ENCODE measurements around the gene USP40. TPM values are rescaled to one million over a fixed set of nuclear protein-coding genes. Genes with fewer than 3 reads are reported as not detected.

USP40 gene
- total and polyA plus RNA-seq, 2 experiments from 2014 or later = 5.7 to 11.7 TPM

- Mint-ChIP-seq H3K9me3 (no peaks in the 10 kb centered on the region), H3K36me3 (ENCODE audit: low read depth) (peaks cover 6% of the 10 kb centered on the region), H3K27me3 (ENCODE audit: insufficient read depth, low read depth, poor library complexity) (no peaks in the 10 kb centered on the region), H3K27ac (no peak overlapping the region), H3K4me1 (peaks cover 8% of the 10 kb centered on the region; the same call in 2 of the 3 replicates), H3K4me3 (no peak overlapping the region)
- H2AFZ ChIP-seq = no peak overlapping the region
- H3K4me2 ChIP-seq = no peak overlapping the region
- ATAC-seq = no peak
- no peaks in the 10 kb centered on the region for H3K36me3 ChIP-seq (ENCODE audit: insufficient read depth)
- H3K27me3 ChIP-seq (ENCODE audit: insufficient read depth) = no peaks in the 10 kb centered on the region
- no peak overlapping the region for H3K27ac ChIP-seq (ENCODE audit: low read depth)
- H4K20me1 ChIP-seq (replicated peaks; ENCODE audit: insufficient read depth) = no peaks in the 10 kb centered on the region
- TF ChIP-seq STAT1 (IDR thresholded peaks at IDR 0.05; ENCODE audit: unreplicated experiment) (no peak), ZNF462 (CRISPR knock-in tag; IDR thresholded peaks at IDR 0.05) (no peak), ZNF114 (CRISPR knock-in tag; IDR thresholded peaks at IDR 0.05) (no peak), ETS1 (IDR thresholded peaks at IDR 0.05) (no peak), REST (IDR thresholded peaks at IDR 0.05; ENCODE audit: unreplicated experiment) (no peak), CTCF (conservative IDR thresholded peaks at IDR 0.05; ENCODE audit: low read depth in 2 of 2) (no peak), POLR2AphosphoS5 (IDR thresholded peaks at IDR 0.05; ENCODE audit: low read depth) (no peak), CREB1 (CRISPR knock-in tag; IDR thresholded peaks at IDR 0.05; ENCODE audit: low read depth) (no peak), ZNF331 (CRISPR knock-in tag; IDR thresholded peaks at IDR 0.05; ENCODE audit: low read depth) (no peak)
- no peaks in the 10 kb centered on the region for H3K79me2 ChIP-seq (replicated peaks; ENCODE audit: insufficient read depth)
- no peak for DNase-seq (ENCODE audit: low spot score)
- H3K4me3 ChIP-seq = no peak overlapping the region
- no peaks in the 10 kb centered on the region for H3F3A ChIP-seq (replicated peaks; ENCODE audit: low read depth)
- no peaks in the 10 kb centered on the region for H3K9me2 ChIP-seq (ENCODE audit: insufficient read depth)
- no peaks in the 10 kb centered on the region for H3K4me1 ChIP-seq (ENCODE audit: insufficient read depth)
These were observed 36.2 kb downstream of the USP40 start for GRCh38 chr2:233530381-233530780.

Data from GM23338 (cell line).